ENCODE results near the gene MSGN1. TPM values are rescaled to one million over a fixed set of nuclear protein-coding genes. Genes with fewer than 3 reads are reported as not detected.

MSGN1 gene
- total RNA-seq, 4 donors from 2014 or later, result not detected

DNA sequence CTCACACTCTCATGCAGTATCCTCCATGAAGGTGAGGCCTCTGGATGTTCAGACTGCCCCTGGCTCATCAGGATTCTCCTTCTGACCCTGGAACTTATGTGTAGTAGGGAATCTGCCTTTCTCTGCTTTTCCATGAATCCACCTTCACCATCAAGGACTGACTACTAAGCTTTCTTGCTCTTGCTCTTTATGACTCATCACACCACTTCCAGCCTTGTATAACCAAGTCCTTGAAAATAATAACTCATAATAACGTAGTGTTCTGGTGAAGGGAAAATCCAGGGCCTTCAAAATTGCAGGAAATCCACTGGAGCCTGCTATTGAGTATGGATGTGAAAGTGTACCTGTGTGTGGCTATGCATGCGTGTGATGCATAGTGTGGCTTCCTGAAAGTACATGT is 50.9 kb downstream of the MSGN1 start:
- no peaks in the 10 kb centered on the region for H3K36me3 ChIP-seq
- intact Hi-C loops (cut with DNase I), result no loop called here
- no peaks in the 10 kb centered on the region for H3K27me3 ChIP-seq
- no peak overlapping the region for H3K27ac ChIP-seq (replicated peaks in 1 of 4)
- H3K4me1 ChIP-seq, result peaks cover 0 to 7% (median 2%) of the 10 kb centered on the region in 4 donors
- 86% methylated on average over 2 of the region's 2 CpGs for WGBS
- no peak for DNase-seq (ENCODE audit: extremely low spot score)
- no peak for TF ChIP-seq POLR2A (IDR thresholded peaks at IDR 0.05; ENCODE audit: low read depth)
- TF ChIP-seq EP300 (IDR thresholded peaks at IDR 0.05), result no peak
- TF ChIP-seq POLR2AphosphoS5 (IDR thresholded peaks at IDR 0.05), result no peak
- no peak for TF ChIP-seq CTCF (IDR thresholded peaks at IDR 0.05)
- no peak overlapping the region for H3K4me3 ChIP-seq
- no peaks in the 10 kb centered on the region for H3K9me3 ChIP-seq

Other genes with a start within 250 kb of the MSGN1 start
- 10 to 100 TPM in 1 of 4 donors, 1 to 10 TPM in 3; 8.1 to 11.1 (median 9.7) TPM for gene SMC6, start 62.6 kb upstream of the MSGN1 start, total RNA-seq
- 1 to 10 TPM; 1.2 to 7.3 (median 3.2) TPM for gene GEN1, start 62.3 kb upstream of the MSGN1 start, total RNA-seq
- 10 to 100 TPM; 14.6 to 37.4 (median 24.3) TPM for gene KCNS3, start 62.2 kb downstream of the MSGN1 start, total RNA-seq